ENCODE measurements around the gene TAL2.

The TAL2 gene

GRCh38 chr9:105656131-105656921, 5.9 kb upstream of the TAL2 start:
- peak; percentile 10 for TF ChIP-seq CTCF (IDR thresholded peaks at IDR 0.05; ENCODE audit: control insufficient read depth, insufficient read depth, low read depth, low read length, missing control alignments)

GRCh38 chr9:105658351-105658750, 3.9 kb upstream of the TAL2 start:
- no peak for DNase-seq (ENCODE audit: low read depth)
- TF ChIP-seq CTCF (IDR thresholded peaks at IDR 0.05; ENCODE audit: control insufficient read depth, insufficient read depth, low read depth, low read length, missing control alignments): no peak
- H3K4me3 ChIP-seq (ENCODE audit: control insufficient read depth, low read depth, low read length): no peak overlapping the region

More at GRCh38 chr9:105656131-105656921, 5.9 kb upstream of the TAL2 start:
- peak overlapping the region; percentile 45 for H3K4me3 ChIP-seq (ENCODE audit: control insufficient read depth, low read depth, low read length)
- no peak for DNase-seq (ENCODE audit: low read depth)

- DNase-seq (ENCODE audit: low read depth): no peak
- H3K4me3 ChIP-seq (ENCODE audit: control insufficient read depth, low read depth, low read length): no peak overlapping the region
- TF ChIP-seq CTCF (IDR thresholded peaks at IDR 0.05; ENCODE audit: control insufficient read depth, insufficient read depth, low read depth, low read length, missing control alignments): no peak
These were observed 1.2 kb upstream of the TAL2 start for GRCh38 chr9:105661011-105661410.

GRCh38 chr9:105663914-105664313, 1.7 kb downstream of the TAL2 start:
- no peak overlapping the region for H3K4me3 ChIP-seq (ENCODE audit: control insufficient read depth, low read depth, low read length)
- TF ChIP-seq CTCF (IDR thresholded peaks at IDR 0.05; ENCODE audit: control insufficient read depth, insufficient read depth, low read depth, low read length, missing control alignments): no peak
- no peak for DNase-seq (ENCODE audit: low read depth)

GRCh38 chr9:105667867-105668266, 5.6 kb downstream of the TAL2 start:
- H3K4me3 ChIP-seq (ENCODE audit: control insufficient read depth, low read depth, low read length): no peak overlapping the region
- no peak for DNase-seq (ENCODE audit: low read depth)
- no peak for TF ChIP-seq CTCF (IDR thresholded peaks at IDR 0.05; ENCODE audit: control insufficient read depth, insufficient read depth, low read depth, low read length, missing control alignments)

- TF ChIP-seq CTCF (IDR thresholded peaks at IDR 0.05; ENCODE audit: control insufficient read depth, insufficient read depth, low read depth, low read length, missing control alignments): no peak
- DNase-seq (ENCODE audit: low read depth): no peak
- no peak overlapping the region for H3K4me3 ChIP-seq (ENCODE audit: control insufficient read depth, low read depth, low read length)
These were observed 8.1 kb downstream of the TAL2 start for GRCh38 chr9:105670315-105670714.

Measured in AG09309 (cell line).